GM12891 (cell line): Measurements from ENCODE around the gene ST6GALNAC3.
A peak's percentile ranks its signal among the peaks of the same experiment; 100 is the strongest.
"Not testable (repeated sequence)": the region's sequence is repeated elsewhere in the genome, so short reads cannot be mapped to it uniquely, and the experiment has no call there.

ENCODE experiments used
- DNase-seq: peaks from one replicate; pipeline ENCODE4 v3.0.0; 2011; ENCODE audit warnings: low spot score; ENCODE audit not compliant: insufficient read length
- FAIRE-seq: peaks from 2 replicates; lab custom pipeline; 2011; peaks lifted over from hg19 to GRCh38; lab: Jason Lieb, UNC
- PAX5 ChIP-seq: IDR thresholded peaks from 2 replicates; pipeline ENCODE4 v1.6.1; 2011; ENCODE audit warnings: low read length, moderate library complexity, mild to moderate bottlenecking; ENCODE audit not compliant: insufficient read depth, severe bottlenecking
- POLR2A ChIP-seq: IDR thresholded peaks from 2 replicates; pipeline ENCODE4 v1.6.1; 2011; ENCODE audit warnings: low read depth, low read length, control low read depth
- POLR2AphosphoS5 ChIP-seq: IDR thresholded peaks from 2 replicates; pipeline ENCODE4 v1.6.1; 2011; ENCODE audit warnings: low read depth, low read length, control low read depth
- POU2F2 ChIP-seq: IDR thresholded peaks from 2 replicates; pipeline ENCODE4 v1.6.1; 2011; ENCODE audit warnings: low read depth, mild to moderate bottlenecking, control low read depth, low read length, moderate library complexity
- SPI1 ChIP-seq: IDR thresholded peaks from 2 replicates; pipeline ENCODE4 v1.6.1; 2011; ENCODE audit warnings: low read depth, low read length, control low read depth
- TAF1 ChIP-seq: IDR thresholded peaks from 2 replicates; pipeline ENCODE4 v1.6.1; 2011; ENCODE audit warnings: low read depth, low read length, control low read depth

Gene ST6GALNAC3

DNA sequence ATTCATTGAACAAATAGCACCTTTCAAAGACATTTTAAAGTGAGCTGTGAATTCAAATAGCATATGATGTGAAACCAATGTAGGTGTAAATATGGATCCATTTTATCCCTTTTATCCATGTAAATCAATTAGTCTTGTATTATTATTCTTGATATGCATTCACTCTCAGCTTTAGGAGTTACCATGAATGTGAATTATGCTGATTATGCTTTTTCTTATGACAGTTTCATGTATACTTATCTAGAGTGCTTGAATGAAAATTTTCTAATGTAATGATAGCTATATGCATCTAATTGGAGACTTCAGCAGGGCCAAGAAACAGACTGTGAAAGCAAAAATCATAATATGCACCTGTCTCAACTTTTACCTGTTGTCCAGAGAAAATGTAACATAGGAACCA is 566.2 kb downstream of the ST6GALNAC3 start:
- no peak for TF ChIP-seq POU2F2
- no peak for TF ChIP-seq POLR2A
- TF ChIP-seq TAF1: no peak
- no peak for TF ChIP-seq POLR2AphosphoS5
- TF ChIP-seq PAX5: no peak
- TF ChIP-seq SPI1: no peak
- FAIRE-seq: no peak
- DNase-seq: no peak

DNA sequence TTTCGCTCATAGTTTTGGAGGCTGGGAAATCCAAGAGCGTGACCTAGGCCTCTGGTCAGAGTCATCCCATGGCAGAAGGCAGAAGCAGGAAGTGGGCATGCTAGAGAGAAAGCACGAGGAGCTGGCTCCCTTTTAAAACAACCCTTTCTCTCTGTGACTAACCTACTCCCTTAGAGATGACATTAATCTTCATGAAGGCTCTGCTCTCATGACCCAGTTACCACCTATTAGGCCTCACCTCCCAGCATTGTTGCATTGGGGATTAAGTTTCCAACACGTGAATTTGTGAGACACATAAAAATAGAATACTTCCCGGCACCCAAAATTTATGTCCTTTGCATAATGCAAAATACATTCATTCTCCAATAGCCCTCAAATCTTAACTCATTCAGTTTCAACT is 569.6 kb downstream of the ST6GALNAC3 start:
- FAIRE-seq (no peak), DNase-seq (no peak)
- TF ChIP-seq TAF1: no peak
- no peak for TF ChIP-seq POU2F2
- no peak for TF ChIP-seq POLR2AphosphoS5
- no peak for TF ChIP-seq SPI1
- TF ChIP-seq PAX5: no peak
- no peak for TF ChIP-seq POLR2A

DNA sequence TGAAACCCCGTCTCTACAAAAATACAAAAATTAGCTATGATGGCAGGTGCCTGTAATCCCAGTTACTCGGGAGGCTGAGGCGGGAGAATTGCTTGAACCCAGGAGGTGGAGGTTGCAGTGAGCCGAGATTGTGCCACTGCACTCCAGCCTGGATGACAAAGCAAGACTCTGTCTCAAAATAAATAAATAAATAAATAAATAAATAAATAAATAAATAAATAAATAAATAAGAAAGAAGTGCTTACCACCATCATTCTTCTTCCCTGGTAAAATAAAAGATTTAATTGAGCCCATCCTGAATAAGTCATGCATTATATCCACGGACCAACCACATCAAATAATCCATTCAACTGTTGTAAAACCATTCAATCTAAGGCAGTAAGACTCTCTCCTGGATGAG is 578.3 kb downstream of the ST6GALNAC3 start:
- FAIRE-seq, DNase-seq: not testable (repeated sequence)

GRCh38 chr1:76657623-76658022 is 583.1 kb downstream of the ST6GALNAC3 start:
- TF ChIP-seq POU2F2 (no peak), TAF1 (no peak), SPI1 (no peak), PAX5 (no peak), POLR2A (no peak), POLR2AphosphoS5 (no peak)
- DNase-seq (no peak), FAIRE-seq (no peak)

DNA sequence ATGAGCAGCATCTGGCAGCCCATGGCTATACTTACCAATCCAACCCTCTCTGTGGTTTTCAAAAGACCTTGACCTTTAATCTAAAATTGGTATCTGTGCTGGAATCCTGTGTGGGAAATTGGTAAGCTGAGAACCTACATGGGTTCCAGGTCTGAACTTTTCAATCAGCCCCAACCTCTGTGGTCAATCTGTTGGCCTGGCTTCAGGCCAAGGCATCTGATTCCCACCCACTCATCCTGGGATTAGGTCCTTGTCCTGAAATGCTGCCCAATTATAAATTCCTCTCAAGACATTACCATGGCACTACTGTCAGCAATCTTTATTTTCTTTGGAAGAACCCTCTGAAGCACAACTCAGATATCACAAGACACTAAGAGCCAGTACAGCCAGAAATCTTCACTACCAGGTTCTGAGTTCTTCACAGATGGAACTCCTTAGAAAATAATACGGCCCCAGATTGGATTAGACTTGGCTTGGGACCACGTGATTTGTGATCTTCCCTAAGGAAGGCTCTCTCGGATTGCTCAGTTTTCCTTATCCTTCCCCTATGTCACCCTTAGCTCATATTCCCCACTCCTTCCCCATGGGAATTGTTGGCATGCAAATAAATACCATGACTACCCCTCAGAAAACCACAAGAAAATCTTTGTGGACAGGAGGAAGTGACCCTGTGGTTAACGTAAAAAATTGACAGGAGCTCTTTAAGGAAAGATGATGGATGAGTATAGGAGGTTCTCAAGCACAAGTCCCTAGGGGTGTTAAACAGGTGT is 584.8 kb downstream of the ST6GALNAC3 start:
- TF ChIP-seq PAX5: no peak
- no peak for TF ChIP-seq POLR2A
- no peak for TF ChIP-seq TAF1
- no peak for TF ChIP-seq SPI1
- no peak for TF ChIP-seq POLR2AphosphoS5
- TF ChIP-seq POU2F2: no peak
- FAIRE-seq: no peak
- DNase-seq: no peak

- no peak for FAIRE-seq
- no peak for DNase-seq
- no peak for TF ChIP-seq SPI1
- TF ChIP-seq TAF1: no peak
- no peak for TF ChIP-seq POLR2AphosphoS5
- no peak for TF ChIP-seq PAX5
- no peak for TF ChIP-seq POU2F2
- no peak for TF ChIP-seq POLR2A
Measured at GRCh38 chr1:76661531-76661930, 587.0 kb downstream of the ST6GALNAC3 start.

GRCh38 chr1:76666499-76666898 is 592.0 kb downstream of the ST6GALNAC3 start:
- no peak for DNase-seq
- TF ChIP-seq POLR2AphosphoS5 (no peak), POU2F2 (no peak), SPI1 (no peak), TAF1 (no peak)
- no peak for FAIRE-seq

GRCh38 chr1:76668046-76668445 is 593.5 kb downstream of the ST6GALNAC3 start:
- DNase-seq (no peak), FAIRE-seq (no peak)
- TF ChIP-seq SPI1 (no peak), TAF1 (no peak), POU2F2 (no peak), POLR2A (no peak), POLR2AphosphoS5 (no peak), PAX5 (peak; percentile 54)

GRCh38 chr1:76669131-76669530 is 594.6 kb downstream of the ST6GALNAC3 start:
- TF ChIP-seq POU2F2 (no peak), POLR2AphosphoS5 (no peak), PAX5 (no peak), TAF1 (no peak), POLR2A (no peak), SPI1 (no peak)
- DNase-seq (no peak), FAIRE-seq (no peak)

DNA sequence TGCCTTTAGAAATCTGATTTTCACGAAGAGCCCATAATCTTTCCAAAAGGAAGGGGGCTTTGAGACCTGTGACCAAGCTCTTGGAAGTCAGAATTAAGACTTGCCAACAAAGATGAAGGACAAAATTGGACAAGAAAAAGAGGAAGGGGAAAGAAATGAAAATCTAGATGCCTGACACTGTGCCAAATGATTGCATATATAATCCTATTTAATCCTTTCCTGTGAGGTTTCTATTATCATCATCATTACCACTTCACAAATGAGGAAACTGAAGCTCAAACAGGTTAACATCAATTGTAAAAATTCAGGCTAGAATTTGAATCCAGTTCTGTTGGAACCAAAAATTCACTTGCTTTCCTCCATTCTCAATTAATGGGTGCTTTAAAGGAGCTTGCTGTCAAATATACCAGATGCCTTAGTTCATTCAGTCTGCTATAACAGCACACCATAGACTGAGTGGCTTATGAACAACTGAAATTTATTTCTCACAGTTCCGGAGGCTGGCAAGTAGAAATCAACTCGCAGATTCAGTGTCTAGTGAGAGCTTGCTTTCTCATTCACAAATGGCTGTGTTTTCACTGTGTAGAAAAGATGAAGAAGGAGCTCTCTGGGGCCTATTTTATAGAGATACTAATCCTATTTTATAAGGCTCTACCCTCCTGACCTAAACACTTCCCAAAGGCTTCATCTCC is 595.2 kb downstream of the ST6GALNAC3 start:
- TF ChIP-seq PAX5 (no peak), POU2F2 (no peak), POLR2AphosphoS5 (no peak), SPI1 (no peak), TAF1 (no peak), POLR2A (no peak)
- FAIRE-seq (no peak), DNase-seq (no peak)

DNA sequence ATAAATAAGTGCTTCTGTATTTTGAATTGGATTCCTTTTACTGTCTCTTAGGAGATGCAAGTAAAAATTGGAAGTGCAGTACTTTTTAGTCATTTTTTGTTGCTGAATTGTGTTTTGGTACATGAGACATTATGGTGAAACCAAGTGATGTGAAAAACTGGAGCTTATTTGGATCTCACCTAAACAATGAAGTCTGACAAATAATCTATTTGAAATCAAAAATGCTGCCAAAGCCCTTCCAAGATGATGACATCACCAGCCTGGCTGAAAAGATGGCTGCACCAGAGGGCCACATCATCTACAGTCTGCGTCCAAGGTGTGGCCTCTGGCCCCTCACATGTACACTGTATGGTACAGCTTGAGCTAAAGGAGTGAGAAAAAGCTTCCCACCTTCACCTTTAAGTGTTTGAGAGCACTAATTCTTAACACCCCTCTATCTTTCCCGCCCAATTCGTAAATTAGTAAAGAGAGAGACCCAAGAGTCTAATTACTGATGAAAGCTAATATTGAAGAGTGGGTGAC is 600.2 kb downstream of the ST6GALNAC3 start:
- TF ChIP-seq POLR2A (no peak), POLR2AphosphoS5 (no peak), SPI1 (no peak), POU2F2 (no peak), PAX5 (no peak), TAF1 (no peak)
- DNase-seq: no peak
- no peak for FAIRE-seq
